Vagina (tissue), 2 donors: Measurements from ENCODE around the gene ACADVL. TPM values are rescaled to one million over a fixed set of nuclear protein-coding genes. Genes with fewer than 3 reads are reported as not detected.
A peak's percentile ranks its signal among the peaks of the same experiment; 100 is the strongest.

Experiments
- DNase-seq, 2 donors: peaks; one replicate each; pipeline ENCODE4 v3.0.0-alpha.2; 2017; ENCODE audit errors: extremely low spot score in 2 of 2
- H3K27ac ChIP-seq: fragments of 200-600 bp; sonication (generic); one replicate; pipeline ENCODE4 v1.5.1; 2019
- H3K27me3 ChIP-seq: fragments of 200-600 bp; sonication (generic); one replicate; pipeline ENCODE4 v1.5.1; 2019
- H3K36me3 ChIP-seq, 2 donors: fragments of 200-600 bp; sonication (generic); one replicate each; pipeline ENCODE4 v1.5.1; 2017 to 2019
- H3K4me1 ChIP-seq: fragments of 200-600 bp; sonication (generic); one replicate; pipeline ENCODE4 v1.5.1; 2019
- H3K4me3 ChIP-seq, 2 donors: fragments of 200-600 bp; sonication (generic); 1 replicate in 1 of 2; 2 replicates in 1 of 2; pipeline ENCODE4 v1.5.1; 2016 to 2019
- H3K9me3 ChIP-seq: fragments of 200-600 bp; sonication (generic); one replicate; pipeline ENCODE4 v1.5.1; 2019
- CTCF ChIP-seq, 3 experiments: fragments of 450-650 bp in 2 of 3; fragments of 200-600 bp in 1 of 3; sonication (generic) in 1 of 3; IDR thresholded peaks; one replicate each; pipeline ENCODE4 v1.5.1; 2017 to 2019; ENCODE audit warnings: antibody characterized with exemption in 3 of 3, mild to moderate bottlenecking in 2 of 3, moderate library complexity in 2 of 3
- POLR2A ChIP-seq, 2 donors: fragments of 450-650 bp; IDR thresholded peaks; one replicate each; pipeline ENCODE4 v1.6.1; 2017; ENCODE audit warnings: antibody characterized with exemption in 2 of 2, mild to moderate bottlenecking in 2 of 2, moderate library complexity in 2 of 2
- POLR2AphosphoS5 ChIP-seq, 2 donors: sonication (generic); formaldehyde crosslinking; IDR thresholded peaks; one replicate each; pipeline ENCODE4 v1.9.0; 2017; ENCODE audit warnings: antibody characterized with exemption in 2 of 2, mild to moderate bottlenecking in 2 of 2, low read depth in 1 of 2; ENCODE audit not compliant: insufficient read depth in 1 of 2
- intact Hi-C: fragments of 100-400 bp; cut with DNase I; formaldehyde crosslinking; loops from one replicate; pipeline ENCODE4 v1.15.1; 2023
- total RNA-seq: library from RNA; depleted of rRNA; stranded (reverse); fragments of >200 nt; gene quantifications from one replicate; pipeline ENCODE4 v1.2.3, GENCODE V29; 2016

ACADVL gene
- total RNA-seq, 1 donor from 2014 or later, result 957 TPM

GRCh38 chr17:7219229-7219811 lies 418 bp upstream of the ACADVL start:
- intact Hi-C loops, result no loop called here
- Histone ChIP-seq H3K4me3 (peak overlapping the region; percentile 95 to 98), H3K27me3 (no peaks in the 10 kb centered on the region), H3K27ac (peak overlapping the region; percentile 99), H3K4me1 (peaks cover 73% of the 10 kb centered on the region), H3K36me3 (peaks cover 0 to 20% of the 10 kb centered on the region in 2 donors), H3K9me3 (no peaks in the 10 kb centered on the region)
- TF ChIP-seq POLR2AphosphoS5 (IDR thresholded peaks at IDR 0.05; ENCODE audit: insufficient read depth in 1 of 2, low read depth in 1 of 2), result no peak
- peak in 1 of 3 experiments; percentile 30 for TF ChIP-seq CTCF (IDR thresholded peaks at IDR 0.05)
- no peak for DNase-seq

GRCh38 chr17:7220593-7221277 lies 997 bp downstream of the ACADVL start:
- intact Hi-C loops, result no loop called here
- Histone ChIP-seq H3K27me3 (no peaks in the 10 kb centered on the region), H3K4me1 (peaks cover 62% of the 10 kb centered on the region), H3K36me3 (peaks cover 0 to 32% of the 10 kb centered on the region in 2 donors), H3K4me3 (peak overlapping the region; percentile 95 to 98), H3K27ac (peak overlapping the region; percentile 99), H3K9me3 (no peaks in the 10 kb centered on the region)
- no peak for TF ChIP-seq POLR2AphosphoS5 (IDR thresholded peaks at IDR 0.05; ENCODE audit: insufficient read depth in 1 of 2, low read depth in 1 of 2)
- no peak for TF ChIP-seq POLR2A (IDR thresholded peaks at IDR 0.05)
- TF ChIP-seq CTCF (IDR thresholded peaks at IDR 0.05), result no peak
- no peak for DNase-seq

- Histone ChIP-seq H3K4me3 (peak overlapping the region in 1 of 2 donors; percentile 95), H3K27ac (peak overlapping the region; percentile 99), H3K36me3 (peaks cover 0 to 39% of the 10 kb centered on the region in 2 donors), H3K9me3 (no peaks in the 10 kb centered on the region), H3K4me1 (peaks cover 54% of the 10 kb centered on the region), H3K27me3 (no peaks in the 10 kb centered on the region)
- TF ChIP-seq POLR2AphosphoS5 (IDR thresholded peaks at IDR 0.05; ENCODE audit: insufficient read depth in 1 of 2, low read depth in 1 of 2) (no peak), CTCF (IDR thresholded peaks at IDR 0.05) (no peak), POLR2A (IDR thresholded peaks at IDR 0.05) (no peak)
- no peak for DNase-seq
- intact Hi-C loops, result no loop called here
Measured at GRCh38 chr17:7221278-7222092, 1.7 kb downstream of the ACADVL start.

GRCh38 chr17:7222093-7222971 lies 2.6 kb downstream of the ACADVL start:
- peaks cover 0 to 47% of the 10 kb centered on the region in 2 donors for H3K36me3 ChIP-seq
- H3K27me3 ChIP-seq, result no peaks in the 10 kb centered on the region
- H3K9me3 ChIP-seq, result no peaks in the 10 kb centered on the region
- no peak for TF ChIP-seq POLR2AphosphoS5 (IDR thresholded peaks at IDR 0.05; ENCODE audit: insufficient read depth in 1 of 2, low read depth in 1 of 2)
- TF ChIP-seq CTCF (IDR thresholded peaks at IDR 0.05), result no peak
- TF ChIP-seq POLR2A (IDR thresholded peaks at IDR 0.05), result no peak
- DNase-seq, result no peak
- H3K4me1 ChIP-seq, result peaks cover 49% of the 10 kb centered on the region
- H3K27ac ChIP-seq, result no peak overlapping the region
- H3K4me3 ChIP-seq, result no peak overlapping the region
- intact Hi-C loops, result no loop called here
